HepG2 (cell line): ENCODE data around the gene WNT5B. TPM values are rescaled to one million over a fixed set of nuclear protein-coding genes. Genes with fewer than 3 reads are reported as not detected.

Experiments used
- ARID3A ChIP-seq: IDR thresholded peaks from 2 replicates; pipeline ENCODE4 v1.6.1; 2012; ENCODE audit warnings: low read depth, low read length, improper control_type of control experiment
- ARID5B ChIP-seq: IDR thresholded peaks from 2 replicates; pipeline ENCODE4 v1.4.0; 2020; ENCODE audit warnings: mild to moderate bottlenecking, missing genetic modification reagents
- ASH2L ChIP-seq: fragments of 300-600, 200-600 bp; sonication (generic); IDR thresholded peaks from 2 replicates; pipeline ENCODE4 v1.7.0; 2017; ENCODE audit warnings: low read depth, mild to moderate bottlenecking, moderate library complexity, mixed read lengths, low read length; ENCODE audit not compliant: insufficient read length
- EP300 ChIP-seq, 3 experiments: sonication (generic) in 1 of 3; formaldehyde crosslinking in 1 of 3; IDR thresholded peaks; 2 replicates each; pipeline versions ENCODE4 v1.5.1 to v1.6.1; 2011 to 2020; ENCODE audit warnings: low read depth in 2 of 3, low read length in 2 of 3, borderline replicate concordance in 1 of 3, improper control_type of control experiment in 1 of 3, mild to moderate bottlenecking in 1 of 3, missing genetic modification reagents in 1 of 3, moderate library complexity in 1 of 3
- FOXK1 ChIP-seq: sonication (generic); formaldehyde crosslinking; IDR thresholded peaks from 2 replicates; pipeline ENCODE4 v1.4.0; 2020; ENCODE audit warnings: low read depth, missing genetic modification reagents, borderline replicate concordance
- GMEB1 ChIP-seq: sonication (generic); formaldehyde crosslinking; IDR thresholded peaks from 2 replicates; pipeline ENCODE4 v1.5.1; 2020; ENCODE audit warnings: missing genetic modification reagents, mild to moderate bottlenecking, borderline replicate concordance
- HNF4A ChIP-seq: sonication (generic); formaldehyde crosslinking; IDR thresholded peaks from 2 replicates; pipeline ENCODE4 v1.4.0; 2020; ENCODE audit warnings: missing genetic modification reagents
- HNF4G ChIP-seq, 2 experiments: sonication (generic) in 1 of 2; formaldehyde crosslinking in 1 of 2; IDR thresholded peaks; 2 replicates each; pipeline versions ENCODE4 v1.4.0 to v1.6.1; 2011 to 2020; ENCODE audit warnings: borderline replicate concordance in 2 of 2, low read depth in 2 of 2, mild to moderate bottlenecking in 2 of 2, low read length in 1 of 2, missing genetic modification reagents in 1 of 2, moderate library complexity in 1 of 2
- KLF12 ChIP-seq: sonication (generic); formaldehyde crosslinking; IDR thresholded peaks from 2 replicates; pipeline ENCODE4 v1.4.0; 2020; ENCODE audit warnings: missing genetic modification reagents, borderline replicate concordance
- MAF1 ChIP-seq: sonication (generic); formaldehyde crosslinking; IDR thresholded peaks from 2 replicates; pipeline ENCODE4 v1.5.0; 2020; ENCODE audit warnings: missing genetic modification reagents, borderline replicate concordance
- MYC ChIP-seq: sonication (generic); formaldehyde crosslinking; IDR thresholded peaks from 2 replicates; pipeline ENCODE4 v1.9.0; 2021; ENCODE audit warnings: missing genetic modification reagents, borderline replicate concordance
- PRPF4 ChIP-seq: fragments of 200-400 bp; formaldehyde crosslinking; IDR thresholded peaks from 2 replicates; pipeline ENCODE4 v1.6.1; 2016; ENCODE audit warnings: low read length, low read depth; ENCODE audit not compliant: poor library complexity, severe bottlenecking
- SIN3B ChIP-seq: fragments of 150-350 bp; IDR thresholded peaks from 2 replicates; pipeline ENCODE4 v1.6.1; 2014; ENCODE audit warnings: low read length
- SRF ChIP-seq: IDR thresholded peaks from 2 replicates; pipeline ENCODE4 v1.6.1; 2011; ENCODE audit warnings: mild to moderate bottlenecking, low read depth, low read length, moderate library complexity
- TBX3 ChIP-seq: fragments of 450-650 bp; IDR thresholded peaks from 2 replicates; pipeline ENCODE4 v1.6.1; 2017; ENCODE audit warnings: antibody characterized with exemption, mild to moderate bottlenecking, inconsistent platforms, borderline replicate concordance
- ZBTB42 ChIP-seq: sonication (generic); formaldehyde crosslinking; IDR thresholded peaks from 2 replicates; pipeline ENCODE4 v1.5.0; 2020; ENCODE audit warnings: mild to moderate bottlenecking, missing genetic modification reagents
- ZNF281 ChIP-seq: sonication (generic); formaldehyde crosslinking; IDR thresholded peaks from 2 replicates; pipeline ENCODE4 v1.4.0; 2020; ENCODE audit warnings: missing genetic modification reagents, borderline replicate concordance
- ZNF558 ChIP-seq: sonication (generic); formaldehyde crosslinking; IDR thresholded peaks from 2 replicates; pipeline ENCODE4 v1.9.0; 2022; ENCODE audit warnings: mild to moderate bottlenecking, missing genetic modification reagents, borderline replicate concordance
- ZNF777 ChIP-seq: sonication (generic); formaldehyde crosslinking; IDR thresholded peaks from 2 replicates; pipeline ENCODE4 v1.4.0; 2020; ENCODE audit warnings: missing genetic modification reagents
- polyA plus RNA-seq, 8 experiments: library from polyadenylated mRNA; depleted of rRNA in 3 of 8; stranded (reverse) in 7 of 8; unstranded in 1 of 8; fragments of >200 nt; fragmentation: Illumina TruSeq in 4 of 8; extraction: Trizol in 4 of 8; gene quantifications; 2 replicates each; pipeline versions ENCODE4 v1.2.1 to v1.2.3, GENCODE V29; 2011 to 2016; ENCODE audit warnings: low read depth in 4 of 8, missing spikeins in 1 of 8, mixed read lengths in 1 of 8; ENCODE audit not compliant: insufficient read depth in 1 of 8
- total RNA-seq, 5 experiments: library from RNA; depleted of rRNA; stranded (reverse); fragments of >200 nt; fragmentation: Illumina TruSeq; extraction: Trizol; gene quantifications; 2 replicates each; pipeline ENCODE4 v1.2.3, GENCODE V29; 2016; ENCODE audit warnings: low read depth in 1 of 5

Gene WNT5B
- total and polyA plus RNA-seq, 2 of the 13 experiments (the other 11 are each of a cell fraction or from before 2014, with no cell fraction given), result 0.04 TPM; not detected in 1

- TF ChIP-seq ARID3A (peak; percentile 94), SIN3B (no peak), MAF1 (CRISPR knock-in tag) (no peak), TBX3 (no peak), MYC (CRISPR knock-in tag) (no peak), ZNF777 (CRISPR knock-in tag) (no peak), ZBTB42 (CRISPR knock-in tag) (no peak), SRF (no peak), GMEB1 (CRISPR knock-in tag) (no peak; the same call in 1 of the 2 replicates), ZNF558 (CRISPR knock-in tag) (no peak), ASH2L (peak; percentile 68), ZNF281 (CRISPR knock-in tag) (peak; percentile 53; the same call in 1 of the 2 replicates), EP300 (IDR thresholded peaks at IDR 0.05; ENCODE audit: low read depth in 2 of 2, low read length in 2 of 2) (peak in 1 of 2 experiments; percentile 44; a peak in 1 of 4 replicates), EP300 (CRISPR knock-in tag; IDR thresholded peaks at IDR 0.05; ENCODE audit: borderline replicate concordance) (no peak), HNF4G (IDR thresholded peaks at IDR 0.05; ENCODE audit: borderline replicate concordance, low read depth, low read length) (peak; percentile 61), HNF4G (CRISPR knock-in tag; IDR thresholded peaks at IDR 0.05; ENCODE audit: borderline replicate concordance, low read depth) (no peak), HNF4A (CRISPR knock-in tag) (peak; percentile 80), ARID5B (CRISPR knock-in tag) (no peak; the same call in 1 of the 2 replicates), PRPF4 (no peak), FOXK1 (CRISPR knock-in tag) (no peak), KLF12 (CRISPR knock-in tag) (no peak)
Observed at GRCh38 chr12:1666215-1666614, 37.2 kb downstream of the WNT5B start (continued).
